PFSK-1 (cell line): ENCODE results near the gene SVIL.

ENCODE experiments used
- FOXP2 ChIP-seq: optimal IDR thresholded peaks from 2 replicates; pipeline ENCODE3; 2011; ENCODE audit warnings: borderline replicate concordance, control low read depth, inconsistent platforms; ENCODE audit not compliant: insufficient read depth; ENCODE audit errors: extremely low read length, extremely low read depth
- POLR2AphosphoS5 ChIP-seq: IDR thresholded peaks from 2 replicates; pipeline ENCODE4 v1.6.1; 2012; ENCODE audit warnings: low read depth, mild to moderate bottlenecking, control low read depth, low read length, moderate library complexity
- REST ChIP-seq, 2 experiments: IDR thresholded peaks; 2 replicates each; pipeline versions ENCODE4 v1.6.1 to v1.8.0; 2011 to 2012; ENCODE audit warnings: low read depth in 2 of 2, low read length in 2 of 2, control low read depth in 1 of 2, inconsistent platforms in 1 of 2, mild to moderate bottlenecking in 1 of 2, moderate library complexity in 1 of 2; ENCODE audit not compliant: insufficient read depth in 1 of 2
- SIN3A ChIP-seq: IDR thresholded peaks from 2 replicates; pipeline ENCODE4 v1.6.1; 2012; ENCODE audit warnings: mild to moderate bottlenecking, low read length, moderate library complexity, borderline replicate concordance; ENCODE audit not compliant: insufficient read depth
- TAF1 ChIP-seq: IDR thresholded peaks from 2 replicates; pipeline ENCODE4 v1.6.1; 2012; ENCODE audit warnings: low read length, control low read depth, borderline replicate concordance; ENCODE audit not compliant: insufficient read depth

SVIL gene

GRCh38 chr10:29522061-29522855, 112.5 kb downstream of the SVIL start:
- no peak for TF ChIP-seq TAF1
- no peak for TF ChIP-seq SIN3A
- no peak for TF ChIP-seq REST (IDR thresholded peaks at IDR 0.05; ENCODE audit: insufficient read depth in 1 of 2, low read depth in 2 of 2, low read length in 2 of 2)
- no peak for TF ChIP-seq FOXP2
- TF ChIP-seq POLR2AphosphoS5, result no peak

GRCh38 chr10:29519659-29520058, 115.1 kb downstream of the SVIL start:
- TF ChIP-seq REST (IDR thresholded peaks at IDR 0.05; ENCODE audit: insufficient read depth in 1 of 2, low read depth in 2 of 2, low read length in 2 of 2) (no peak), TAF1 (no peak), SIN3A (no peak), FOXP2 (no peak), POLR2AphosphoS5 (no peak)

GRCh38 chr10:29517352-29517923, 117.3 kb downstream of the SVIL start:
- TF ChIP-seq TAF1 (no peak), SIN3A (no peak), POLR2AphosphoS5 (no peak), FOXP2 (no peak), REST (IDR thresholded peaks at IDR 0.05; ENCODE audit: insufficient read depth in 1 of 2, low read depth in 2 of 2, low read length in 2 of 2) (no peak)

- TF ChIP-seq TAF1 (no peak), FOXP2 (no peak), REST (IDR thresholded peaks at IDR 0.05; ENCODE audit: insufficient read depth in 1 of 2, low read depth in 2 of 2, low read length in 2 of 2) (no peak), POLR2AphosphoS5 (no peak), SIN3A (no peak)
Observed at GRCh38 chr10:29514306-29514705, 120.5 kb downstream of the SVIL start.
